K562 (cell line): ENCODE measurements around the gene STOML3. TPM values are rescaled to one million over a fixed set of nuclear protein-coding genes. Genes with fewer than 3 reads are reported as not detected.
A peak's percentile ranks its signal among the peaks of the same experiment; 100 is the strongest.

ENCODE experiments used
- ATAC-seq: fragments of 200-7000 bp; cut with Tn5 transposase; 3 replicates; pipeline ENCODE4 v1.9.1; 2020; ENCODE audit warnings: moderate library complexity
- BruUV-seq: library from RNA; stranded (reverse); fragments of 400-500 nt; replicated peaks from 2 replicates; lab custom pipeline; 2021; lab: Mats Ljungman, UMichigan
- CTCF ChIA-PET: fragments of 300-600 bp; formaldehyde crosslinking; extraction: SDS; loops from one replicate; lab custom pipeline; 2021; ENCODE audit warnings: low intra/inter-chr PET ratio; lab: Yijun Ruan, JAX
- POLR2A ChIA-PET: fragments of 300-600, 350-650 bp; sonication (Branson Sonifier 250); formaldehyde crosslinking; extraction: SDS; loops from one replicate; lab custom pipeline; 2021; ENCODE audit warnings: antibody characterized with exemption, inconsistent platforms; lab: Yijun Ruan, JAX
- DNase-seq, 4 experiments: peaks; one replicate each; pipeline versions ENCODE4 v3.0.0 to v3.0.0-alpha.2; 2011 to 2018; ENCODE audit warnings: low spot score in 3 of 4, mixed read lengths in 3 of 4; ENCODE audit errors: extremely low read depth in 1 of 4
- FAIRE-seq: peaks from 2 replicates; lab custom pipeline; 2011; peaks lifted over from hg19 to GRCh38; lab: Jason Lieb, UNC
- H2AFZ ChIP-seq: 2 replicates; pipeline ENCODE4 v1.6.0; 2011; ENCODE audit warnings: low read depth, low read length, control low read depth, inconsistent platforms
- H3K27ac ChIP-seq: fragments of 200-600 bp; 3 replicates; pipeline ENCODE4 v1.8.0; 2011; ENCODE audit warnings: low read depth, mild to moderate bottlenecking, control low read depth, inconsistent platforms, low read length, moderate library complexity, mixed read lengths; ENCODE audit errors: extremely low read depth
- H3K27me3 ChIP-seq, 2 experiments: fragments of 300-600 bp in 1 of 2; 2 replicates in 1 of 2; 3 replicates in 1 of 2; pipeline versions ENCODE4 v1.6.0 to v1.8.0; 2011; ENCODE audit warnings: inconsistent platforms in 2 of 2, low read length in 2 of 2, mild to moderate bottlenecking in 1 of 2, mixed read lengths in 1 of 2, moderate library complexity in 1 of 2; ENCODE audit not compliant: control insufficient read depth in 2 of 2, insufficient read depth in 2 of 2
- H3K36me3 ChIP-seq: fragments of 300-600 bp; 3 replicates; pipeline ENCODE4 v1.8.0; 2011; ENCODE audit warnings: mild to moderate bottlenecking, low read length, inconsistent platforms; ENCODE audit not compliant: control insufficient read depth, insufficient read depth
- H3K4me1 ChIP-seq, 2 experiments: fragments of 200-600 bp in 1 of 2; replicated peaks in 1 of 2; 2 replicates in 1 of 2; 3 replicates in 1 of 2; pipeline versions ENCODE4 v1.5.1 to v1.8.0; 2011; ENCODE audit warnings: inconsistent platforms in 2 of 2, low read length in 2 of 2, mild to moderate bottlenecking in 1 of 2, mixed read lengths in 1 of 2, moderate library complexity in 1 of 2; ENCODE audit not compliant: control insufficient read depth in 2 of 2, insufficient read depth in 2 of 2
- H3K4me2 ChIP-seq: 2 replicates; pipeline ENCODE4 v1.6.1; 2011; ENCODE audit warnings: low read length, control low read depth, inconsistent platforms, mixed read lengths; ENCODE audit not compliant: insufficient read depth
- H3K4me3 ChIP-seq: fragments of 200-600 bp; sonication (generic), shearing (Covaris generic); 2 replicates; pipeline ENCODE4 v1.5.1; 2016; ENCODE audit warnings: control low read depth, inconsistent platforms
- H3K79me2 ChIP-seq: fragments of 200-600 bp; 3 replicates; pipeline ENCODE4 v1.8.0; 2011; ENCODE audit warnings: low read length, inconsistent platforms; ENCODE audit not compliant: control insufficient read depth, insufficient read depth
- H3K9ac ChIP-seq, 2 experiments: 2 replicates each; pipeline versions ENCODE4 v1.6.0 to v1.6.1; 2011; ENCODE audit warnings: low read depth in 2 of 2, low read length in 2 of 2, control low read depth in 1 of 2, inconsistent platforms in 1 of 2, mild to moderate bottlenecking in 1 of 2, mixed read lengths in 1 of 2; ENCODE audit not compliant: insufficient read depth in 1 of 2
- H3K9me1 ChIP-seq: one replicate; pipeline ENCODE4 v1.6.0; 2011; ENCODE audit warnings: inconsistent platforms, mild to moderate bottlenecking, low read length, moderate library complexity; ENCODE audit not compliant: control insufficient read depth, insufficient read depth
- H3K9me3 ChIP-seq: replicated peaks from 2 replicates; pipeline ENCODE4 v1.5.1; 2011; ENCODE audit warnings: low read depth, low read length, inconsistent platforms; ENCODE audit not compliant: control insufficient read depth, insufficient read depth
- H4K20me1 ChIP-seq: replicated peaks from 2 replicates; pipeline ENCODE4 v1.6.1; 2011; ENCODE audit warnings: low read length, inconsistent platforms, mixed read lengths; ENCODE audit not compliant: control insufficient read depth, insufficient read depth
- CEBPG ChIP-seq, 3 experiments: fragments of 200-800 bp in 1 of 3; sonication (Bioruptor generic) in 1 of 3; sonication (generic) in 1 of 3; formaldehyde crosslinking in 1 of 3; IDR thresholded peaks in 2 of 3; conservative IDR thresholded peaks in 1 of 3; 2 replicates each; pipeline versions ENCODE4 v1.6.1 to v1.8.0; 2016 to 2022; ENCODE audit warnings: missing compliant biosample characterization in 2 of 3, missing genetic modification characterization in 2 of 3, mild to moderate bottlenecking in 1 of 3, missing genetic modification reagents in 1 of 3
- WGBS: fragments of 100-300 bp; shearing (Covaris generic); methylation state at CpG from one replicate; pipeline ENCODE4 v1.1.6; 2016; ENCODE audit warnings: low coverage, mixed read lengths; ENCODE audit not compliant: insufficient coverage; ENCODE audit errors: missing lambda C conversion rate; 5-methylcytosine and 5-hydroxymethylcytosine counted together
- in situ Hi-C: fragments of 300-500 bp; cut with MboI; formaldehyde crosslinking; loops from 4 replicates; pipeline ENCODE4 v1.15.0; 2018; ENCODE audit warnings: inconsistent platforms, mixed read lengths
- intact Hi-C: fragments of 100-400 bp; cut with micrococcal nuclease; formaldehyde crosslinking; loops from 2 replicates; pipeline ENCODE4 v1.14.2; 2022
- polyA plus RNA-seq, 8 experiments: library from polyadenylated mRNA; depleted of rRNA in 4 of 8; stranded (reverse) in 5 of 8; unstranded in 3 of 8; fragments of >200 nt; fragmentation: Nextera tagmentation in 2 of 8; fragmentation: Illumina TruSeq in 1 of 8; extraction: Ambion mirVana in 2 of 8; extraction: Trizol in 1 of 8; gene quantifications; 2 replicates each; pipeline versions ENCODE4 v1.2.1 to v1.2.3, GENCODE V29; 2011 to 2014; ENCODE audit warnings: inconsistent platforms in 1 of 8, missing spikeins in 1 of 8
- total RNA-seq, 7 experiments: library from RNA; depleted of rRNA in 6 of 7; stranded (reverse); fragments of >200 nt in 6 of 7; fragmentation: Illumina TruSeq in 2 of 7; extraction: Trizol in 2 of 7; gene quantifications; 2 replicates each; pipeline versions ENCODE4 v1.2.1 to v1.2.3, GENCODE V29; 2011 to 2021; ENCODE audit warnings: low replicate concordance in 1 of 7
- TF ChIP-seq, protein P1 (sequence below): fragments of 200-800 bp; sonication (Bioruptor generic); IDR thresholded peaks from 2 replicates; pipeline ENCODE4 v1.6.1; 2016; ENCODE audit warnings: missing genetic modification characterization, missing compliant biosample characterization

Gene STOML3
- total and polyA plus RNA-seq, 9 of the 15 experiments (the other 6 are each of a cell fraction or from before 2014, with no cell fraction given) = 0.04 TPM; not detected in 8

DNA sequence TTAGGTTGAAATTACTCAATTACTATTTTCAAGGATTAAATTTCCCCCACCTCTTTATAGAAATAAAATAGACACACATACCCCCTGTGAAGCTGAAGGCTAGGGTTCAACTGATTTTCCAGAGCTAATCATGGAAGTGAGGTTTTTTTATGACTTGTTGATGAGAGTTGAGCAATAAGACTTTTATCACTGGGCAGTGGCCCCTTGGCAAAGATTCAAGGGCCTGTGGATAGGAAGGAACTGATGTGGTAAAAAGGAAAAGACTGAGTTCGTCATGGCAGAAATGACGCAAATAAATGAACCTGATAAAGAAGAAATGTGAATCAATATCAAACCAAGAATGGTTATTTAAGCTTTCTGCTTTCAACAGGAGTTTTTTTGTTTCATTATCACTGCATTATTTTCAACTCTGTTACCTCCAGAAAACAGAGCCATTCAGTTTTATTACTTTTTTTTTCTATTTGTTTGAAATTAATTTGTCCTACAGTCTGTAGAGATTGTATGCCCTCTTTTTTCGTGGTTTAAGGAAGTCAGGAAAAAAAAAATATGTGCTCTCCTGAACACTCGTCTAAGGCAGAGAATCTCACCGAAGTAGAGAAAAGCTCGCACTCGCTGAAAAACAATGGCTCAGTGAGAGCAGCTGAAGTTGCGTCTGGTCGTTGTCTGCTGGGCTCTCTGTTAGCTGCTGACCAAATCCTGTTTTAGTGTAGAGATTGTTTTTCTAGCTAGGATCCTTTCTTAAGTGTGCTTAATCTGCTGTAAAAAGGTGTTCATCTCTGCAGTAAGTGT, 38.9 kb downstream of the STOML3 start:
- FAIRE-seq (no peak), ATAC-seq (no peak), DNase-seq (no peak)
- H3K27ac ChIP-seq = no peak overlapping the region
- no peaks in the 10 kb centered on the region for H3K9me3 ChIP-seq
- WGBS = 0% methylated on average over 9 of the region's 9 CpGs
- in situ Hi-C loops (loop anchor here (25.0 kb wide), 1 partner anchor 661 kb away; the partner anchor contains the start of gene LHFPL6), intact Hi-C loops (no loop called here)
- H3K4me2 ChIP-seq = no peak overlapping the region
- no peak overlapping the region for H3K9ac ChIP-seq
- TF ChIP-seq CEBPG (CRISPR knock-in tag; IDR thresholded peaks at IDR 0.05) (no peak), CEBPG (tag; conservative IDR thresholded peaks at IDR 0.05 in 1 of 2, IDR thresholded peaks at IDR 0.05 in 1 of 2) (peak in 1 of 2 experiments; percentile 29; a peak in 1 of 4 replicates)
- TF ChIP-seq, protein P1, sequence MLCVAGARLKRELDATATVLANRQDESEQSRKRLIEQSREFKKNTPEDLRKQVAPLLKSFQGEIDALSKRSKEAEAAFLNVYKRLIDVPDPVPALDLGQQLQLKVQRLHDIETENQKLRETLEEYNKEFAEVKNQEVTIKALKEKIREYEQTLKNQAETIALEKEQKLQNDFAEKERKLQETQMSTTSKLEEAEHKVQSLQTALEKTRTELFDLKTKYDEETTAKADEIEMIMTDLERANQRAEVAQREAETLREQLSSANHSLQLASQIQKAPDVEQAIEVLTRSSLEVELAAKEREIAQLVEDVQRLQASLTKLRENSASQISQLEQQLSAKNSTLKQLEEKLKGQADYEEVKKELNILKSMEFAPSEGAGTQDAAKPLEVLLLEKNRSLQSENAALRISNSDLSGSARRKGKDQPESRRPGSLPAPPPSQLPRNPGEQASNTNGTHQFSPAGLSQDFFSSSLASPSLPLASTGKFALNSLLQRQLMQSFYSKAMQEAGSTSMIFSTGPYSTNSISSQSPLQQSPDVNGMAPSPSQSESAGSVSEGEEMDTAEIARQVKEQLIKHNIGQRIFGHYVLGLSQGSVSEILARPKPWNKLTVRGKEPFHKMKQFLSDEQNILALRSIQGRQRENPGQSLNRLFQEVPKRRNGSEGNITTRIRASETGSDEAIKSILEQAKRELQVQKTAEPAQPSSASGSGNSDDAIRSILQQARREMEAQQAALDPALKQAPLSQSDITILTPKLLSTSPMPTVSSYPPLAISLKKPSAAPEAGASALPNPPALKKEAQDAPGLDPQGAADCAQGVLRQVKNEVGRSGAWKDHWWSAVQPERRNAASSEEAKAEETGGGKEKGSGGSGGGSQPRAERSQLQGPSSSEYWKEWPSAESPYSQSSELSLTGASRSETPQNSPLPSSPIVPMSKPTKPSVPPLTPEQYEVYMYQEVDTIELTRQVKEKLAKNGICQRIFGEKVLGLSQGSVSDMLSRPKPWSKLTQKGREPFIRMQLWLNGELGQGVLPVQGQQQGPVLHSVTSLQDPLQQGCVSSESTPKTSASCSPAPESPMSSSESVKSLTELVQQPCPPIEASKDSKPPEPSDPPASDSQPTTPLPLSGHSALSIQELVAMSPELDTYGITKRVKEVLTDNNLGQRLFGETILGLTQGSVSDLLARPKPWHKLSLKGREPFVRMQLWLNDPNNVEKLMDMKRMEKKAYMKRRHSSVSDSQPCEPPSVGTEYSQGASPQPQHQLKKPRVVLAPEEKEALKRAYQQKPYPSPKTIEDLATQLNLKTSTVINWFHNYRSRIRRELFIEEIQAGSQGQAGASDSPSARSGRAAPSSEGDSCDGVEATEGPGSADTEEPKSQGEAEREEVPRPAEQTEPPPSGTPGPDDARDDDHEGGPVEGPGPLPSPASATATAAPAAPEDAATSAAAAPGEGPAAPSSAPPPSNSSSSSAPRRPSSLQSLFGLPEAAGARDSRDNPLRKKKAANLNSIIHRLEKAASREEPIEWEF (CRISPR knock-in tag) = no peak
- no peaks in the 10 kb centered on the region for H4K20me1 ChIP-seq
- H3K4me1 ChIP-seq = no peaks in the 10 kb centered on the region
- no peaks in the 10 kb centered on the region for H3K36me3 ChIP-seq
- H3K9me1 ChIP-seq = no peaks in the 10 kb centered on the region
- H3K79me2 ChIP-seq = no peaks in the 10 kb centered on the region
- ChIA-PET CTCF (no interaction called here), POLR2A (no interaction called here)
- H3K27me3 ChIP-seq = no peaks in the 10 kb centered on the region
- H3K4me3 ChIP-seq = no peak overlapping the region
- BruUV-seq = no TSS peak
- no peak overlapping the region for H2AFZ ChIP-seq
